HEK293 (cell line): ENCODE results near the gene GPD1.

ENCODE experiments used
- ATF2 ChIP-seq: fragments of 450-650 bp; formaldehyde crosslinking; IDR thresholded peaks from 2 replicates; pipeline ENCODE4 v1.5.1; 2016; ENCODE audit warnings: missing biosample characterization, missing genetic modification characterization, low read depth
- BCL11B ChIP-seq: fragments of 450-650 bp; formaldehyde crosslinking; IDR thresholded peaks from 2 replicates; pipeline ENCODE4 v1.5.1; 2016; ENCODE audit warnings: low read depth, missing biosample characterization, missing genetic modification characterization
- HOXA7 ChIP-seq: sonication (generic); formaldehyde crosslinking; IDR thresholded peaks from 2 replicates; pipeline ENCODE4 v1.8.1; 2022; ENCODE audit warnings: missing genetic modification reagents, borderline replicate concordance
- HOXD13 ChIP-seq: sonication (generic); formaldehyde crosslinking; IDR thresholded peaks from 2 replicates; pipeline ENCODE4 v1.8.0; 2022; ENCODE audit warnings: missing genetic modification reagents, borderline replicate concordance
- INSM2 ChIP-seq: fragments of 450-650 bp; formaldehyde crosslinking; IDR thresholded peaks from 2 replicates; pipeline ENCODE4 v1.5.1; 2016; ENCODE audit warnings: missing biosample characterization, missing genetic modification characterization
- KLF7 ChIP-seq: fragments of 450-650 bp; formaldehyde crosslinking; IDR thresholded peaks from 2 replicates; pipeline ENCODE4 v1.5.1; 2016; ENCODE audit warnings: missing biosample characterization, missing genetic modification characterization, borderline replicate concordance
- PBX3 ChIP-seq: sonication (generic); formaldehyde crosslinking; IDR thresholded peaks from 2 replicates; pipeline ENCODE4 v1.8.1; 2022; ENCODE audit warnings: mild to moderate bottlenecking, moderate library complexity, missing genetic modification reagents
- SP2 ChIP-seq: fragments of 450-650 bp; formaldehyde crosslinking; IDR thresholded peaks from 2 replicates; pipeline ENCODE4 v1.5.1; 2016; ENCODE audit warnings: missing biosample characterization, missing genetic modification characterization
- ZBTB11 ChIP-seq: fragments of 450-650 bp; formaldehyde crosslinking; conservative IDR thresholded peaks from 2 replicates; pipeline ENCODE4 v1.5.1; 2016; ENCODE audit warnings: low read depth, missing biosample characterization, missing genetic modification characterization
- ZBTB8A ChIP-seq: fragments of 450-650 bp; formaldehyde crosslinking; IDR thresholded peaks from 2 replicates; pipeline ENCODE4 v1.5.1; 2016; ENCODE audit warnings: missing biosample characterization, missing genetic modification characterization
- ZFP41 ChIP-seq: fragments of 450-650 bp; formaldehyde crosslinking; IDR thresholded peaks from 2 replicates; pipeline ENCODE4 v1.5.1; 2016; ENCODE audit warnings: missing biosample characterization, missing genetic modification characterization, borderline replicate concordance
- ZIC2 ChIP-seq: fragments of 450-650 bp; formaldehyde crosslinking; IDR thresholded peaks from 2 replicates; pipeline ENCODE4 v1.5.1; 2016; ENCODE audit warnings: missing biosample characterization, missing genetic modification characterization
- ZNF2 ChIP-seq: fragments of 450-650 bp; formaldehyde crosslinking; IDR thresholded peaks from 2 replicates; pipeline ENCODE4 v1.5.1; 2016; ENCODE audit warnings: missing biosample characterization, missing genetic modification characterization
- ZNF26 ChIP-seq: fragments of 450-650 bp; formaldehyde crosslinking; IDR thresholded peaks from 2 replicates; pipeline ENCODE4 v1.5.1; 2016; ENCODE audit warnings: missing biosample characterization, missing genetic modification characterization
- ZNF335 ChIP-seq: fragments of 450-650 bp; formaldehyde crosslinking; conservative IDR thresholded peaks from 2 replicates; pipeline ENCODE4 v1.5.1; 2016; ENCODE audit warnings: missing biosample characterization, missing genetic modification characterization
- ZNF362 ChIP-seq: fragments of 450-650 bp; formaldehyde crosslinking; IDR thresholded peaks from 2 replicates; pipeline ENCODE4 v1.5.1; 2016; ENCODE audit warnings: missing biosample characterization, missing genetic modification characterization
- ZNF394 ChIP-seq: fragments of 450-650 bp; formaldehyde crosslinking; IDR thresholded peaks from 2 replicates; pipeline ENCODE4 v1.5.1; 2016; ENCODE audit warnings: missing biosample characterization, missing genetic modification characterization, mild to moderate bottlenecking, moderate library complexity, borderline replicate concordance
- ZNF555 ChIP-seq: fragments of 450-650 bp; formaldehyde crosslinking; conservative IDR thresholded peaks from 2 replicates; pipeline ENCODE4 v1.5.1; 2017; ENCODE audit warnings: missing biosample characterization, mild to moderate bottlenecking, missing genetic modification characterization, inconsistent platforms
- ZNF560 ChIP-seq: fragments of 450-650 bp; formaldehyde crosslinking; IDR thresholded peaks from 2 replicates; pipeline ENCODE4 v1.5.1; 2017; ENCODE audit warnings: missing biosample characterization, missing genetic modification characterization, borderline replicate concordance
- ZNF561 ChIP-seq: fragments of 450-650 bp; IDR thresholded peaks from 2 replicates; pipeline ENCODE4 v1.5.1; 2018; ENCODE audit warnings: missing biosample characterization, missing genetic modification characterization, borderline replicate concordance
- ZNF639 ChIP-seq: fragments of 450-650 bp; formaldehyde crosslinking; IDR thresholded peaks from 2 replicates; pipeline ENCODE4 v1.5.1; 2016; ENCODE audit warnings: missing biosample characterization, missing genetic modification characterization
- ZNF660 ChIP-seq: fragments of 450-650 bp; IDR thresholded peaks from 2 replicates; pipeline ENCODE4 v1.5.1; 2018; ENCODE audit warnings: missing biosample characterization, mild to moderate bottlenecking, missing genetic modification characterization
- ZNF664 ChIP-seq: fragments of 450-650 bp; formaldehyde crosslinking; IDR thresholded peaks from 2 replicates; pipeline ENCODE4 v1.5.1; 2016; ENCODE audit warnings: missing biosample characterization, missing genetic modification characterization
- ZSCAN30 ChIP-seq: fragments of 450-650 bp; IDR thresholded peaks from 2 replicates; pipeline ENCODE4 v1.5.1; 2018; ENCODE audit warnings: missing biosample characterization, mild to moderate bottlenecking, missing genetic modification characterization, moderate library complexity

The GPD1 gene

GRCh38 chr12:50074936-50075807 lies 28.6 kb upstream of the GPD1 start (continued):
- TF ChIP-seq ZNF2 (tag by site-specific recombination) (0 out of 2 replicates have a peak, but pooled peaks have one; percentile 64), ZNF394 (tag by site-specific recombination) (no peak), ZNF26 (no peak), INSM2 (tag by site-specific recombination) (no peak), ZNF664 (tag by site-specific recombination) (no peak), ZNF660 (tag by site-specific recombination) (no peak; the same call in 1 of the 2 replicates), ZNF639 (tag by site-specific recombination) (no peak), BCL11B (tag by site-specific recombination) (0 out of 2 replicates have a peak, but pooled peaks have one; percentile 20), ZNF561 (tag by site-specific recombination) (no peak), KLF7 (no peak), ZBTB8A (no peak), PBX3 (no peak), ZSCAN30 (tag by site-specific recombination) (peak; percentile 92), ZNF555 (no peak), HOXD13 (CRISPR knock-in tag) (no peak), ATF2 (no peak), SP2 (tag by site-specific recombination) (no peak), ZIC2 (tag by site-specific recombination) (no peak), ZNF362 (no peak), ZBTB11 (tag by site-specific recombination) (no peak), ZNF335 (tag by site-specific recombination) (0 out of 2 replicates have a peak, but pooled peaks have one; percentile 22), ZFP41 (tag by site-specific recombination) (no peak), HOXA7 (CRISPR knock-in tag) (no peak), ZNF560 (no peak)
